Measurements from ENCODE around the gene FAM120C. TPM values are rescaled to one million over a fixed set of nuclear protein-coding genes. Genes with fewer than 3 reads are reported as not detected.

The FAM120C gene
- total RNA-seq, 4 donors from 2014 or later: 4.6 to 7.7 (median 6.8) TPM

DNA sequence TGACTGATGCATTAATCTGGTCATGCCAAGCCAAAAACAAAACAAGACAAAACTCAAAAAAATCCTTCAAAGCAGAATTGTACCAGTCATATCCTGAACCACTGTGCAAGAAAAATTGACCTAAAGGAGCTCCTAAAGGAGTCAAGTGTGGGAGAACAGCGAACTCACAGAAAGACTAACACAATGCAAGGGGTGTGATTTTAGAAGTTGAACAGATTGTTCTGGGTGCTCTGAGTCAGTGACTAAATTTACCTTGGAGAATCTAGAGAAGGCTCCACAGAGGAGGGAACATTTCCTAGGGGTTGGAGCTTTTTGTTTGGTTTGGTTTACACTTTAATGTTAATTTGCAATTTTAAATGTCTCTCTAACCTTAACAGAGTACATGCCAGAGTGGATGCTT lies 89.9 kb downstream of the FAM120C start:
- Histone ChIP-seq H3K27me3 (no peaks in the 10 kb centered on the region), H3K9me3 (no peaks in the 10 kb centered on the region), H3K4me1 (no peaks in the 10 kb centered on the region), H3K27ac (no peak overlapping the region), H3K4me3 (no peak overlapping the region), H3K36me3 (peaks cover 0 to 8% of the 10 kb centered on the region in 2 donors)
- WGBS, 2 donors (ENCODE audit: low coverage in 1 of 2): 63 to 100% methylated on average over 1 of the region's 1 CpG
- ATAC-seq: no peak
- no peak for TF ChIP-seq EP300 (IDR thresholded peaks at IDR 0.05)
- no peak for TF ChIP-seq CTCF (IDR thresholded peaks at IDR 0.05)
- TF ChIP-seq POLR2A (IDR thresholded peaks at IDR 0.05): no peak
- no peak for TF ChIP-seq POLR2AphosphoS5 (IDR thresholded peaks at IDR 0.05)

GRCh38 chrX:54090880-54091279 lies 92.2 kb downstream of the FAM120C start:
- Histone ChIP-seq H3K36me3 (peaks cover 0 to 11% of the 10 kb centered on the region in 2 donors), H3K9me3 (no peaks in the 10 kb centered on the region), H3K27me3 (no peaks in the 10 kb centered on the region), H3K4me1 (no peaks in the 10 kb centered on the region), H3K27ac (no peak overlapping the region), H3K4me3 (no peak overlapping the region)
- TF ChIP-seq POLR2A (IDR thresholded peaks at IDR 0.05) (no peak), CTCF (IDR thresholded peaks at IDR 0.05) (no peak), POLR2AphosphoS5 (IDR thresholded peaks at IDR 0.05) (no peak), EP300 (IDR thresholded peaks at IDR 0.05) (no peak)
- WGBS, 2 donors (ENCODE audit: low coverage in 1 of 2): no CpG with 5 or more reads among the region's 2 CpGs
- no peak for ATAC-seq

DNA sequence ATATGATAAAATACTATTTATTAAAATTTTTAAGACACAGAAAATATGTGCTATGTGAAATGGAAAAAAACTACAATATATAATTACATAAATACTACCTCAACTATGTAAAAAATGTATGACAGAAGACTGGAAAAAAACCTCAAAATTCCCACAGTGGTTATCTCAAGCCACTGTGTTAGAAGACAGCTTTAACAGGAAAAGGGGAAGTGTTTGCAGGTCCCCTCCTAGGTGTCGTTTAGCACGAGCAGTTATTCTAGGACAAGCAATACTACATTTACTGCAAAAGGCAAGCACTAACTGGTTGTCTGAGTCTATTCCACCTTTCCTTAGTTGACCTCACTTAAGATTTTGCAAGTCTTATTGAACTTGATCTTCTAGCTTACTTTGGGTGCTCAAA lies 93.9 kb downstream of the FAM120C start:
- no peaks in the 10 kb centered on the region for H3K4me1 ChIP-seq
- H3K36me3 ChIP-seq: peaks cover 0 to 26% of the 10 kb centered on the region in 2 donors
- H3K27ac ChIP-seq: no peak overlapping the region
- no peak for ATAC-seq
- no peaks in the 10 kb centered on the region for H3K9me3 ChIP-seq
- TF ChIP-seq CTCF (IDR thresholded peaks at IDR 0.05): no peak
- TF ChIP-seq EP300 (IDR thresholded peaks at IDR 0.05): no peak
- TF ChIP-seq POLR2AphosphoS5 (IDR thresholded peaks at IDR 0.05): no peak
- TF ChIP-seq POLR2A (IDR thresholded peaks at IDR 0.05): no peak
- H3K27me3 ChIP-seq: no peaks in the 10 kb centered on the region
- H3K4me3 ChIP-seq: no peak overlapping the region
- 86 to 90% methylated on average over 2 of the region's 2 CpGs for WGBS, 2 donors (ENCODE audit: low coverage in 1 of 2)

DNA sequence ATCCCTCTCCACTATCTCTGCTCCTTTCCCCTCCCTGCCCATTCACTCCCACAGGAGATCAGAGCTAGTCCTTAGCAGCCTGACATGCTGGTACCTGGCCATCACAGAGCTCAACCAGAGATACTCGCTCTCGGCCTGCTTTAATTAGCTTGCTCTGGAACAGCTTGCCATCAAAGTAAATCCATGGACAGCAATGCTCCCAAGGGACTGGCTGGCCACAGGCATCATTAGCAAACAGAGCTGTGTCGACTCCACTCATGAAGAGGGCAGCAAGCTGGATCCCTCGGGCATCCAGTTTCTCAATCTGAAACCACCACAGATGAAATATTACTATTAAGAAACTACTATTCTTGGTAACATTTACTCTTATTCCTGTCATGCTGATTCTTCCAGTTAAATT lies 95.4 kb downstream of the FAM120C start:
- Histone ChIP-seq H3K27me3 (no peaks in the 10 kb centered on the region), H3K9me3 (no peaks in the 10 kb centered on the region), H3K36me3 (peaks cover 0 to 32% of the 10 kb centered on the region in 2 donors), H3K4me1 (no peaks in the 10 kb centered on the region), H3K27ac (no peak overlapping the region), H3K4me3 (no peak overlapping the region)
- WGBS, 2 donors (ENCODE audit: low coverage in 1 of 2): 89% methylated on average over 2 of the region's 4 CpGs; no CpG with 5 or more reads in 1 of the 2 donors
- no peak for TF ChIP-seq POLR2AphosphoS5 (IDR thresholded peaks at IDR 0.05)
- TF ChIP-seq POLR2A (IDR thresholded peaks at IDR 0.05): no peak
- no peak for TF ChIP-seq EP300 (IDR thresholded peaks at IDR 0.05)
- no peak for TF ChIP-seq CTCF (IDR thresholded peaks at IDR 0.05)
- ATAC-seq: no peak

DNA sequence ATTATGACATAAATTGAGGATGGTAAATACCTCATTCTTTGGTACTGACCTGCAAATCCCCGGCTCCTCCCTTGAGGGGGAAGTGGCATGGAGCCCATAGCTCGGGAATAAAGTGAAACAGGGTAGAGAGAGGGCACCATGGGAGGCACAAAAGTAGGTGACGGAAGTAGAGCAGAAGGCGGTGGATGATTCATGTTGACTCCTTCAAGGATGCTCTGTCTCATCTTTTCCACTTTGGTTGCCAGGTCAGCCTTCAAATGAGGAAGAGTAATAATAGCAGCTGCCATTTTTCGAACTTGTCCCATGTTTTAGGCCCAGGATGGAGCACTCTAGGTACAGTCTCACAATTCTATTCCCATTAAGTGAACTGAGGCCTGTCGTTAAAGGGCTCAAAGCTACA lies 97.4 kb downstream of the FAM120C start:
- no peak overlapping the region for H3K4me3 ChIP-seq
- H3K4me1 ChIP-seq: no peaks in the 10 kb centered on the region
- H3K27ac ChIP-seq: no peak overlapping the region
- H3K36me3 ChIP-seq: peaks cover 0 to 38% of the 10 kb centered on the region in 2 donors
- no peaks in the 10 kb centered on the region for H3K27me3 ChIP-seq
- no peak for TF ChIP-seq POLR2AphosphoS5 (IDR thresholded peaks at IDR 0.05)
- TF ChIP-seq CTCF (IDR thresholded peaks at IDR 0.05): no peak
- TF ChIP-seq POLR2A (IDR thresholded peaks at IDR 0.05): no peak
- TF ChIP-seq EP300 (IDR thresholded peaks at IDR 0.05): no peak
- H3K9me3 ChIP-seq: no peaks in the 10 kb centered on the region
- WGBS, 2 donors (ENCODE audit: low coverage in 1 of 2): 70 to 73% methylated on average over 4 of the region's 6 CpGs
- ATAC-seq: no peak

Measured in gastroesophageal sphincter (tissue), 4 donors.